ENCODE data around the gene SLC17A3.

- TF ChIP-seq POLR2AphosphoS5 (IDR thresholded peaks at IDR 0.05; ENCODE audit: low read depth), result no peak
- TF ChIP-seq CTCF (conservative IDR thresholded peaks at IDR 0.05; ENCODE audit: low read depth in 2 of 2), result no peak
- no peak for TF ChIP-seq REST (IDR thresholded peaks at IDR 0.05; ENCODE audit: unreplicated experiment)
- TF ChIP-seq EZH2 (IDR thresholded peaks at IDR 0.05; ENCODE audit: low read depth, unreplicated experiment), result no peak
- TF ChIP-seq EZH2phosphoT487 (IDR thresholded peaks at IDR 0.05; ENCODE audit: unreplicated experiment), result no peak
- no peak for TF ChIP-seq ZNF462 (CRISPR knock-in tag; IDR thresholded peaks at IDR 0.05)
- TF ChIP-seq CREB1 (CRISPR knock-in tag; IDR thresholded peaks at IDR 0.05; ENCODE audit: low read depth), result no peak
- no peak for TF ChIP-seq JUNB (IDR thresholded peaks at IDR 0.05; ENCODE audit: unreplicated experiment)
- no peak for TF ChIP-seq NANOG (IDR thresholded peaks at IDR 0.05; ENCODE audit: borderline replicate concordance)
- TF ChIP-seq STAT1 (IDR thresholded peaks at IDR 0.05; ENCODE audit: unreplicated experiment), result no peak
- TF ChIP-seq ZNF331 (CRISPR knock-in tag; IDR thresholded peaks at IDR 0.05; ENCODE audit: low read depth), result no peak
- no peak for TF ChIP-seq ZNF114 (CRISPR knock-in tag; IDR thresholded peaks at IDR 0.05)
Observed at GRCh38 chr6:25902071-25902470, 28.0 kb upstream of the SLC17A3 start.
